HG03064 (cell line): ENCODE measurements around the gene GPR101.
"Not testable (repeated sequence)": the region's sequence is repeated elsewhere in the genome, so short reads cannot be mapped to it uniquely, and the experiment has no call there.

ENCODE experiments used
- ATAC-seq: cut with Tn5 transposase; IDR thresholded peaks from one replicate; pipeline ENCODE4 v1.9.1; 2021; ENCODE audit warnings: low read depth; ENCODE audit not compliant: unreplicated experiment

GPR101 gene

DNA sequence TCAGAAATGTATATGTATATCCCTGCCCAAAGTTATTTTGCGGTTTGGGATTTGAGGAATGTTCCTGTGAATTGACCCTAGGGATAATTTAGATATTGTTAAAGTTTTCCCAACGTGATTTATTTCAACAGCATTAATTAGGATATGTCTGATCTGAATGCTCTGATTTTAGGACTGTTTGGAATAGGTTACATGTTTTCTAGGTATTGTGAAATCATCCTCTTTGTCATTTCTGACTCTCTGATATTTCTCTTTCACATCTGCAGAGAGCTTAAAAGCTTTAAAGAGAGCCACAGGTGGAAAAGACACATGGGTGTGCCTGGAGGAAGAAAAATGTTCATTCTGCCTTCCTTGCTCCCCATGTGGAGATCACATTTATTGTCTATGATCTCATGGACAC, 5.1 kb downstream of the GPR101 start:
- ATAC-seq = no peak

DNA sequence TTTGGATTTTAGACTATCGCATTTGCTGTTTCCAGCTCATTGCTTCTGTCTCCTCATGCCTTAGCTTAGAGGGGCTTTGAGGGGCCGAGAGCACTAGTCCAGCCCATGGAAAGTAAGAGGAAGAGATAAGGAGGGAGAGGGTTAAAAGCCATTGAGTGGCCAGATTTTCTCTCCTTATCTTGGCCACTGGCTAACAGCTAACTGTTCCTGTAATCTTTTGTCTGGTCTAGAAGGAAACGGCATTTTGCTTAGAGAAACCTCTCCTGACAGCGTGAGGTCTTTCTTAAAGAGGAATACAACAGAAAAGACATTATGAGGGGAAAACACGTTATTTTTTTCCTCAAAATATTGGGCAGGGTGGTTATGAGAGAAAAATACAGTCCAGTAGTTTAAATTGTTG, 7.9 kb downstream of the GPR101 start:
- ATAC-seq = no peak

DNA sequence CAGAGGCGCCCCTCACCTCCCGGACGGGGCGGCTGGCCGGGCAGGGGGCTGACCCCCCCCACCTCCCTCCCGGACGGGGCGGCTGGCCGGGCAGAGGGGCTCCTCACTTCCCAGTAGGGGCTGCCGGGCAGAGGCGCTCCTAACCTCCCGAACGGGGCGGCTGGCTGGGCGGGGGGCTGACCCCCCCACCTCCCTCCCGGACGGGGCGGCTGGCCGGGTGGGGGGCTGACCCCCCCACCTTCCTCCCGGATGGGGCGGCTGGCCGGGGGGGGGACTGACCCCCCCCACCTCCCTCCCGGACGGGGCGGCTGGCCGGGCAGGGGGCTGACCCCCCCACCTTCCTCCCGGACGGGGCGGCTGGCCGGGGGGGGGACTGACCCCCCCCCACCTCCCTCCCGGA, 33.6 kb downstream of the GPR101 start:
- not testable (repeated sequence) for ATAC-seq

GRCh38 chrX:136999024-136999423, 34.8 kb downstream of the GPR101 start:
- no peak for ATAC-seq
